B cell (primary cell): ENCODE measurements around the gene SOX9.

ENCODE experiments used
- EZH2 ChIP-seq: IDR thresholded peaks from 2 replicates; pipeline ENCODE4 v1.6.1; 2012; ENCODE audit warnings: borderline replicate concordance, low read depth, mild to moderate bottlenecking, moderate library complexity, low read length; ENCODE audit not compliant: insufficient read depth, poor library complexity, severe bottlenecking
- TF ChIP-seq, protein P1 (sequence below): fragments of 200-600 bp; IDR thresholded peaks from one replicate; pipeline ENCODE4 v1.8.0; 2022; ENCODE audit warnings: antibody characterized with exemption, mild to moderate bottlenecking

DNA sequence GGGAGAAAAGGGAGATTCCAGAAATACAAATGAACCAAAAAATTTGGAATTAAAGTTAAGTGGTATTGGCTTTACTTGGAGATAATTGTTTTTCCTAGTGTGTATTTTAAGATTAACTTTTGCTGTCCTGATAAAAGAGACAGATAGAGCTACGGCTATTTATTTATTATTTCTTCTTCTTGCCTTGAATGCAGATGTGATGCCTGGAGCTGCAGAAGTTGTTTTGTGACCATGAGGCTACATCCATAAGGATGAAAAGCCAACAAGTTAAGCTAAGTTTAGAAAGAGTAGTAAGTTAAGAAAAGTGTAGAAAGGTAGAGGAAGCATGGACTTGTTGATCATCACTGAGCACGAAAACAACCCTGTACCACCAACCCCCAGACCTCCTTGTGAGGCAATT is 41.7 kb downstream of the SOX9 start:
- TF ChIP-seq, protein P1, sequence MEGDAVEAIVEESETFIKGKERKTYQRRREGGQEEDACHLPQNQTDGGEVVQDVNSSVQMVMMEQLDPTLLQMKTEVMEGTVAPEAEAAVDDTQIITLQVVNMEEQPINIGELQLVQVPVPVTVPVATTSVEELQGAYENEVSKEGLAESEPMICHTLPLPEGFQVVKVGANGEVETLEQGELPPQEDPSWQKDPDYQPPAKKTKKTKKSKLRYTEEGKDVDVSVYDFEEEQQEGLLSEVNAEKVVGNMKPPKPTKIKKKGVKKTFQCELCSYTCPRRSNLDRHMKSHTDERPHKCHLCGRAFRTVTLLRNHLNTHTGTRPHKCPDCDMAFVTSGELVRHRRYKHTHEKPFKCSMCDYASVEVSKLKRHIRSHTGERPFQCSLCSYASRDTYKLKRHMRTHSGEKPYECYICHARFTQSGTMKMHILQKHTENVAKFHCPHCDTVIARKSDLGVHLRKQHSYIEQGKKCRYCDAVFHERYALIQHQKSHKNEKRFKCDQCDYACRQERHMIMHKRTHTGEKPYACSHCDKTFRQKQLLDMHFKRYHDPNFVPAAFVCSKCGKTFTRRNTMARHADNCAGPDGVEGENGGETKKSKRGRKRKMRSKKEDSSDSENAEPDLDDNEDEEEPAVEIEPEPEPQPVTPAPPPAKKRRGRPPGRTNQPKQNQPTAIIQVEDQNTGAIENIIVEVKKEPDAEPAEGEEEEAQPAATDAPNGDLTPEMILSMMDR = no peak
- no peak for TF ChIP-seq EZH2
